HG02763 (cell line): ENCODE results near the gene OTULIN.

ENCODE experiments used
- ATAC-seq: cut with Tn5 transposase; IDR thresholded peaks from one replicate; pipeline ENCODE4 v1.9.1; 2021; ENCODE audit warnings: mild to moderate bottlenecking, moderate library complexity; ENCODE audit not compliant: unreplicated experiment

Gene OTULIN

DNA sequence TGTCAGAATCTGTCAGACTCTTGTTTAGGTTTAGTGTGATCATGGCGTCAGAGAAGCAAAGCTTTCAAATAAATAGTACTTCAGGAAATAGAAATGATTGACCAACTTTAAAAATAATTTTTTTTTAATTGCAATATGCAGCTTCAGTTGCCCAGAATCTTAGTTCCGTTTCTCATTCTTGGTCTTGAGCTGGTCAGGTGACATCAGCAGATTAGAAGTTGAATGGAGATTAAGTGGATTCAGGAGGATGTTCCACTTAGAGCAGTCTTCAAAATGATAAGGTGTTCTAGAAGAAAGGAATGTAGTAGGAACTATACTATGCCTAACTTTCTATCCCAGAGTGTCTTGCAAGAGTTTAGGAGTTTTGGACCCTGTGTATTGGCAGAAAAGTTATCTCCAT, 30.6 kb downstream of the OTULIN start:
- no peak for ATAC-seq

DNA sequence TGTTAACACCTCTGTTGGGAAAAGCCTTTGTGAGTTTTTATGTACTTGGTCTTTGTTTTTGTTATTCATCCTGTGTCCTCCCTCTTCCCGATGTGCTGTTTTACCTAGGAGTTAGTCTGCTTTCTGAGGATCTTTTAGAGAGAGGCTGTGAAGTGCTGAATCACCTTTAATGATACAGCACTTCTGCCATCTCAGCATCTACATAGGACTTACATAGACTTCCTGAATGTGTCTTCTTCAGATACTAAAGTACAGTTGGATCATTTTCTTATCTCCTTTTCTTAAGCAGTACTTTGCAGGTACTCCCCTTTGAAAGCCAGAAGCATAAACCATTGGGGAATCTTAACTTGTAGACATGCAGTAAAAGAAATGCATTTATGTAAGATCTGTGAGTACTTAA, 31.5 kb downstream of the OTULIN start:
- ATAC-seq: no peak

DNA sequence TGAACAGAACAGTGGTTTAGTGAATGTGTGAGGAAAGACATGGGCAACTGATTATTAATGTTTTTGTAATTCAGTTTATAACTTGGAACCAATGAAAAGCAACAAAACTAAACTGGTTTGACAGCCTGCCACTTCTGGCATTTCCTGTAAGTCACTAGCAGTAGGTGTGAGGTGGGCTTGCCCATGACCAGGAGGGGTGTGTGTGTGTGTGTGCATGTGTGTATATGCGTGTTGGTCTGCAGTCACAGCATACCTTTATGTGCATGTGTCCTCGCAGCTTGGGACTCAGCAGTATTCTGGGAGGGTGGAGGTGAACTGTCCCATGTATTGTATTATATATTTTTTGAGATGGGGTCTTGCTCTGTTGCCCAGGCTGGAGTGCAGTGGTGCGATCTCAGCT, 32.3 kb downstream of the OTULIN start:
- ATAC-seq: no peak

DNA sequence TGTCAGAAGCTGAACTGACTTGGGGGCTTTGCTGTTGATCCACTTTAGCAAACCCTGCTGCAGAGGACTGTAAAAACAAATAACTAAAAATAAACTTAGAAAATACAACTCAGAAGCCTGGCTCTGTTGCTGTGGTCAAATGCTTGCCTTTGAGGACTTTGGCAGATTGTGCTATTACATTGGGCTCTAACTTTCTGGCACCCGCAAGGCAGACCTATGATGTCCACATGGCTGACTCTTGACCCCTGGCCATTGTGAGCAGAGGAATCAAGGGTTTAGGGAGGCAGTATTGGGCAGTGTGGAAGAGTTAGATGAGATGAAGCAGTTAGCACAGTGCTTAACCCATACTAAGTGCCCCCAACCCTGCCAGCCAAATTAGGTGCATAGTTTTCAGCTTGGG, 34.0 kb downstream of the OTULIN start:
- no peak for ATAC-seq

DNA sequence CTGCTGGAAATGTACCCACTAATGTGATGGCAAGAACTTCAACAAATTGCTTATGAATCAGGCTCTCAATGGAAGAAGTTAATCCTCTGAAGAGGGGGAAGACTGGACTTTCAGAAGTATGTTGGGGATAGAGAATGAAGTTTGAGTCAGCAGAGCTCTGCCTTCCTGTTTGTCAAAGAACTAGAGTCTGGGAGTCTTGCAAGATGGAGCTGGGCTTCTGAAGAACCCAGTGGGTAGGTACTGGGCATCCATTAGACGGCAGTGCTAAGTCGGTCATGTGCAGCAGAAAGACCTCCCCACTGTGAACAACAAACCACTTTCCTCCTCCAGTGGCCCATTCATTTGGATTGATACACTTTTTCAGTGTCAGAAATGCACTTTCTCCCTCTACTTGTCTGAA, 34.6 kb downstream of the OTULIN start:
- no peak for ATAC-seq

DNA sequence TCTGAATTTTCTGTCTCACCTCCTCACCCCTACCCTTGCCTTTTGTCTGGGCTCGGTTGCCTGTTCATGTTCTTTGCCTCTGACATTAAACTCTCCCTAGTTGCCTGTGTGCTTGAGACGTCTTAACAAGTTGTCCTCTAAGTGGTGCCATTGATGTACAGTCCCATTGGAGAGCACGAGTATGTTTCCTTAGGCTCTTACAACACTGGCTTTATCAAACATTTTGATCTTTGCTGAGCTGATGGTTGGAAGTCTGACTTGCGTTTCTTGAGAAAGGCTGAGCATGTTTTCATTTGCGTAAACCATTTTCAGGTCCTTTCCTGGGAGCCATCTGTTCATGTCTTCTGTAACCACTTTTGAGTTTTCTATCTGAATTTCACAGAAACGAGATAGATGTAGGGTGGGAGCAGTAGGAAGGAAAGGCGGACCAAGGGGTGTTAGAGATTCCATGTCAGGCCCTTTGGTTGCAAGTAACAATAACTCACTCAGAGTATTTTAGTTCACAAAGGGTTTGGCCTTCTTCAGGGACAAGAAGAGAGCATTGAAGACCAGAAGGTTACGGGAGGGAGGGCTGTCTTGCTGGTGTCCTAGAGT, 35.4 kb downstream of the OTULIN start:
- no peak for ATAC-seq

DNA sequence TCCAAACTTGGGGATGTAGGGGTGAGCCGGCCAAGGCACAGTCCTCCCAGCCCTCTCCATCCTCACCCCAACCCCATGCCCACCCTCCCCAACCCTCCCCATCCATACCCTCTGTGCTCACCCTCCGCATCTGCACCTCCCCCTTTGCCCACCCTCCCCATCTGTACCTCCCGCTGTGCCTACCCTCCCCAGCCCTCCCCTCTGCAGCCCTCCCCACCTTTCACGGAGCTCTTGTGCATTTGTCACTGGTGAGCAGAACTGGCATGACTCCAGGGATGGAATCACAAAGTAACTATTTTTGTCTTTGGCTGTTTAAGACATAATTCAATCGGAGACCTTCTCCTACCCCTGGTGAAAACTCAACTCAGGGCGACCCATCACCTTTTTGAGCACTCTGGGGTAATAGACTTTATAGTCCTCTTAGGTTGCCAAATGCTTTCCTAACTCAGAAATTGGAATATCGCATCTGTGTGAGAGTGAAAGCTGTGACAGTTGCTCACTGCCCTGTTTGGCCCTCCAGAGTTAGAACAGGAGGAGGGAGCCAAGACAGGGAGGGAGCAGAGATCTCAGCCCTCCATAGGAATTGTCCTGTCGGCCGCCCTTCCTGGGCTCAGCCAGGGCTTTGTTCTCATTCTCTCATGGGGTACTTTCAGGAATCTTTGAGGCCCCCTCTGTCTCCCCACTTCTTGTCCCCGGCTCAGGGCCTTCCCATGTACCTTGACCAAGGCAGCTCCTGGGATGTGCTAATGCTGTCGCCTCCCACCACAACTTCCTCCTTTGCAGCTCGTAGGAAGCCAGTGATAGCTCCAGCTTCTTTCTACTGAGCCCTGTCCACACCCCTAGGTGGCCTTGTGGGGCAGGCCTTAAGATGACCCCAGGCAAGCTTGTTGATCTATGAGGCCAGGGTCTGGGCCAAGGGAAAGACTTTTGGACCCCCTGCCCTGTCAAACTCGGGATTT, 36.2 kb downstream of the OTULIN start:
- ATAC-seq: no peak

DNA sequence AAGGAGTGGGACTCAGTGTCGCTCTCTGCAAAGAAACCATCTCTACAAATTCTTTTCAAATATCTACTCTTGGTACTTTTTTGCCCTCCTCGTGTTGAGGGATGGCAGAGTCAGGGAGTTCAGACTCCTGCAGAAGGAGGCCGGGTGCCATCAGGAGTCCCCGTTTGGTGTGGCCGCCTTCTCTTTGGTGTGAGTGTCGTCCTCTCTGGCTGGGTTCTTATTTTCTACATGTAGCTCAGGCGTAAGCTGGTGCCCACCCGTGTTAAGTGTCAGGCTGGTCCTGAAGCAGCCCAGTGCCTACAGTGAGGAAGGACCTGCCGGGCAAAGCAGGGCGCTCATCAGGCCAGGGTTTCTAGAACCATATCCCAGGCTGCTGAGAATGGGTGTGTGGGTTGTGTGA, 37.0 kb downstream of the OTULIN start:
- ATAC-seq: no peak

DNA sequence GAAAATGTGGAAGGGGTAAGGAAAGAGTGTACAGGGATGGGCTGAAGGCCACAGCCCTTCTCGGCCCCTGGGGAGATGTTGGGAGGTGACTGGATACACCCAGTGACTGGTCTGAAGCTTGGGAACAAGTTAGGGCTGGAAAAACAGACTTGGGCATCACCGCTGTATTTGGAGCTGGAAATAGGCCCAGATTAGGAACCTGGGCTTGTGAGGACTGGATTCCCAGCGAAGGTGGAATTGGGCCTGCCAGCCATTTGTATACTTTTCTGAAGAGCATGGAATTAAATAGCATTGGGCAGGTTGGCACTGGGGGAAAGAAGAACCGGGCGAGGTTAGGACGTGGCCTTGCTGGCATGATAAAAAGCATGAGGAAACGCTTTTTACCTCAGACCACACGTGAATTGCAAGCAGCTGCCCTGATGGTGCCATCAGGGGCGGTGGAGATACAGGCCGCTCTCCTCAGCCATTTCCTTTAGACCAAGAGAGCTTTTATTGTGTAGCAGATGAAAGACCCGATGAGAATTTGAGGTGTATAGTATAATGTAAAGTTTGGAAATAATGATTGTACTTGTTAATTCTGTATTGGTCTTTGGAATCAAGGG, 37.8 kb downstream of the OTULIN start:
- no peak for ATAC-seq

DNA sequence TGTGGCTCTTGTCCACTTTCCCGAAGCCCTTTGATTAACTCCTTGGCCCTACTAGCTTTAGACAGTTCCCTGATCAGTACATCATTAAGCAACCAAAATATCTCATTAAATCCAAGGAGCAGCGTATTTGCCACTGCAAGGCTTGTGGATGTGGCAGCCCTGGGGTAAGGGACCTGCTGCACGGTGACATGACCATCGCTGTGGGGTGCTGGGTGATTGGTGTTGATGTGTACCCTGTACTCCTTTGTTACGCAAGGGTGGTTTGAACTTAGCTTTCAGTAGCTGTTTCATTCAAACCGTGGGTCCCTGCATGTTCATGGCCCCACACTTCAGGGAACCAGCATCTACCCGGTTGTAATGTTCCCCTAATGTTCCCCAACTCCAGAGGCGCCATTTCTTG, 41.0 kb downstream of the OTULIN start:
- ATAC-seq: no peak

DNA sequence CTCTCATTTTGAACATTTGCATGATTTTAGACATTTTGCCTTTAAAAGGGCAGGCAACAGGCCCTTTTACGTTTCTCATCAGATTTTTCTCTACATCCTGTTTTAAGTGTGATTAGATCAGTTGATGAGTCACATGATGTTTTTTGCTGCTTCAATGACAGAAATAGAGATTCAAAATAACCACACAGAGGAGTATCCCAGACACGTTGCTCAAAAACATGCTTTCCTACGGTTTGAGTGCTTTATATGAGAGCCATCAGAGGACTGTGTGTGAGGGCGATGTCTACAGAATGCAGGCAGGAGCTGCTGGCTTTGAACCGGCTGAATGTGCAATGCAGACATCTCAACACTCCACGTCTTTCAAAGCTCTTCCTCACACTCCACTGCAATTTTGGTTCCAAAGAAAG, 42.1 kb downstream of the OTULIN start:
- no peak for ATAC-seq

DNA sequence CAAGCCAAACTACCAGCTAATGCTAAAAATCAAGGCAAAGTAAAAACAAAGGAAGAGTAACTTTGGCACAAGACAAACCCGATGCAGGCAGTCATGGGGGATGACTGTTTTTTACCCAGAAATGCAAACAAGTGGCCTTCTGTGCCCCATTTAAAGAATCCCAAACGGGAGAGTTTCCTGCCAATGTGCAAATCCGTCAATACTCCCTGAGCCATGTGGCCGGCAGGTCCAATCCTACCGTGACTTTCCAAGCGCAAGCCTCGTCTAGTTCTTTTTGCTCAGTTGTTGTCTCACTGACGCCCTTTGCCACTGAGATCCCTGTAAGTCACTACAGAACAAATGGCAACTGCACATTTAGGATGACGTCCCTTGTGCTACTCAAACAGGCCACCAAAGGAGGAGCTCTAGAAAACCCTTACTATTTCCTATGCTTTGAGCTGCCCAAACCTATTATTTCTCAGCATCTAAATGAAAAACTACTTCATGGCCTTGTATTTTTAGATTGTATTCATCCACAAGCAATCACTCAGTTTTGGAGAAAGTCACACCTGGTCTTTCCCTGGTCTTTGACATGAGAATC, 43.4 kb downstream of the OTULIN start:
- ATAC-seq: no peak

DNA sequence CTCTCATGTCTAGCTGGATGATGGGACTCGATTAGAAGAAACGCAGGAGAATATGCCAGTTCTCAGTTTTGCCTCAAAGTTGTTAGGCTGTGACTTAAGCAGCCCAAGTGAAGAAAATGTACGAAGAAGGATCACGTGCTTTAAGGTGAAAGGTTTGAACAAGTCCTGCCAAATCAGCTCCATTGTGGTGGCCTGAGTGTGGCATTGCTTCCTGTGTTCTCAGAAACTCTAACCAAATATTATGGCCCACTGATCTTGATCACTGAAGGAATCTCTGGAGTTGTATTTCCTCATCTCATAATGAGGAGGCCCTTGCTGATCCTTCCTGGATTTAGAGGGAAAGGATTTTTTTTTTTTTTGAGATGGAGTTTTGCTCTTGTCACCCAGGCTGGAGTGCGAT, 44.0 kb downstream of the OTULIN start:
- no peak for ATAC-seq

DNA sequence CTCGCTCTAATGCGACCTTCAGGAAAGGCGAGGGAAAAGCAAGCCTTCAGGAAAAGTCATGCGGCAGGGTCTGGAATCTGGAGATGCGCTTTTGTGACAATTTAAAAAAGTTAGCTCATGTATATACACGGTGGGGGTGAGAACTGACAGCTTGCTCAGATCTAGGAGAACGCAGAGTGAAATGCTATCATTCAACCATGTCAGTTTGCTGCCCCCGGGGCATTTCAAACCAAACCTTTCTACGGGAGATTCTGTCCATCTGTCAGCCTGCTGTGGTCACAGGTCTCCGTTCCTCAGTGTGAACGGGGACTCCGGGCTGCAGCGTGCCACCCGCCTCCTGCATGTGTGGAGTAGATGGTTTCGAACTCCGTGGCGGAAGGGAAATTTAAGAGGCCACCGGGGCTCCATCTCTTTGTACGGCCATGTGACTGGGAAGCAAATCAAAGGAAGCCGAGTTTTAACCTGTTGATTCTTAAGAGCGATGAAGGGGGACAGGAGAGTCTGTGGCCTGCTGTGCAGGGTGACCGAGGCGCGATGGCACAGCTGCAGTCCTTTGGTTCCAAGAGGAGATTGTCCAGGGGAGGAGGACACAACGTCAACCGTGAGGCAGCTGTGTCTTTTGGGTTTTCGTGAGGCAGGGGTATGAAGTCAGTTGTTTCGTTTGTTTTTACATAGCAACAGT, 45.9 kb downstream of the OTULIN start:
- ATAC-seq: no peak

DNA sequence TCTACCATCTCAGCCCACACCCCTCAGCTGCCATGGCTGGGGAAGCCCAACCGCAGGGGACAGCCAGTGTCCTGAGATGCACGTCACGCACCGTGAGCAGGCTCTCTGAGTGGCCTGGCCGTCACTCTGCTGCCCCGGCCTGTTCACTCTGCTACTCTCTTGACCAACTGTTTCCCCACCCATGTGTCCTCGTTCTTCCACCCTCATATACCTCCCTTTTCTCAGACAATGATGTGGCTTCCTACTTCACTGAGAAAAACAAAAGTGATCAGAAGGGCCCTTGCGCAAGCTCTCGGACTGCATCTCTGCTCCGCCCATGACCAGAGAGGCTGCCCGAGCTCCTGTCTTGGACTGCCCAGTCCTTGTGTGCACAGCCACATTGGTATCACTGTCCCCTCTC, 47.6 kb downstream of the OTULIN start:
- ATAC-seq: no peak

DNA sequence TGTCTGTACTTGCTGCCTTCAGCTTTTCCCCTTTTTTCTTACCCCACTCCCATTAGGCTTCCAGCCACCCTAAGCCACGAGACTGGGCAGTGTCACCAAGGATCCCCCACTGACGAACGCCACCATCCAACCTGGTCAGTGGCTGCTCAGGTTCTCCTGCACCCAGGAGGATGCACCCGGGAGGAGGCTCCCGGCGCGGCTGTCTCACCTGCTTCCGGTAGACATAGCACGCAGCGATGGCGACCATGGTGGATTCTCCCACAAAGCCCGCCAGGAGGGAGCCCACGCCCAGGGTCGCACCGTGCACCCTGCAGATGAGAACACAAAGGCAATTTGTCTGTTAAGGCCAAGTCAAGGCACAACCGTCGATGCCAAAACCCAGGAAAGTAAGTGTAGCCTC, 48.1 kb downstream of the OTULIN start:
- no peak for ATAC-seq

DNA sequence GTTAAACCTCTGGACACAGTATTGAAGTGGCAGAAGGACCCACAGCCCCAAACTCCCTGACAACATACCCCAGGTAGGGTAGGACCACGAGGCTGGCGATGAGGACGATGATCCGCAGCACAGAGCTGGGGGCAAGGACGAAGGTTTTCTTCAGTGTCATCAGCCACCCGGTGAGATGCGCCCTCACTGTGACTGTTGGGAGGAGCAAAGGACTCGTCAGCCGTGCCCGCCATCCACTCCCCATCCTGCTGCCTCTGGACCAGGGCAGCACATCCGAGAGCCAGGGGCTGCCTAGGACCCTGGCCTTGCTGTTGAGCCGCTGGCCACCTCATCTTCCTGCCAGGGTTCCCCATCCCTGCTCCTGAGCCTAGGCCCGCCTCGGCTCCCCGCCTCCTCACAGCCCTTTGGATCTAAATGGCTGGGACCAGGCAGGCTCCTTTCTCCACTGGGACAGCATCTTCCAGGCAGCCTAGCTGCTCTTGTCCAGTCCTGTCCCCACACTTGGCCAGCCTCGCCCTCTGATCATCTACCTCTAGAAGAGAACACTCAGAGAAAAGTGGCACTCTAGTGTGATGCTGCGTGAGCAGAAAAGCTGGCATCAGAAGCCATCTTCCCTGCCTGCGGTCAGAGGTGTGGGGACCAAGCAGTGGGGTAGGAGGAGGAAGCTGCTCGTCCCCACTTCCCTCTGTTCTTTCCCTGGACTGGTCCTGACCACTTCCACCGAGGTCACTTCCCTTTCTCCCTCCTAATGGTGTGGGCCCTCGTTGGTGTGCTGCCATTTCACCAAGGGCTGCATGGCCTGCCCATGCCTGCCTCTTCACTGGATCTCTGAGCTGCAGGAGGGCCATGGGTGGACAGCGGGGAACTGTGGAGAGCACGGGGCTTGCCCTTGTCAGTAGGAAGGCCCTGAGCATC, 49.2 kb downstream of the OTULIN start:
- ATAC-seq: no peak

DNA sequence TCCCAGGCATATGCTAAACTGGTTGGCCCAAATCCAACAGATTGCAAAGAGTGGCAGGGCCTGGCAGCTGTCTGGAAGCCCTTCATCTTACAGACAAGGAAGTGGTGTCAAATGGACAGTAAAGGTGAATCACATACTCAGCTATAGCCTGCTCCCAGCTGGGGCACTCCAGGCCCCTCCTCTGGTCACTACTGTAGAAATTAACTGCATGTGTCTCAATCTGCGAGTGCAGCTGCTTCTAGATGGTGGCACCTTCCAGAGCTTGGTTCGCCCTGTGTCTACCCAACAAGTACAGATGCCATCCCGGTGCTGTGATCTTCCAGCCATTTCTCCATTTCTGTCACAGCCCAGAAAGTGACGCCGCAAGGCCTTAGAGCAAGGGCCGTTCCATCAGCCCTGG, 50.2 kb downstream of the OTULIN start:
- ATAC-seq: no peak

DNA sequence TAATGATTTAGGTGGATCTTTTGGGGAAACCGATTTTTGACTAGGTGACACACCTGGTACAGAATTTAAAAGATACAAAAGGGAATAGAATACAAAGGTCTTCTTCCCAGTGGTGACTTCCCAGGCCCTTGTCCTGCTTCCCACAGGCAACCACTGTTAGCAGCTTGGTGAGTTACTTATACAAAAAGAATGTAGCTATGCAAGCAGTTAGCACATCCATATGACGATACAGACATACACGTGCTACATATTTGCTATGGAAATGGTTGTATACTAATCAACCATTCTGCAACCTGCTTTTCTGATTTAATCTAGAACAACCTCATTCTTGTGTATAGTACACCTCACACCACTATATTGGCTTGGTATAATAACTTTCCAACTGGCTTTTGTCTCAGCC, 51.0 kb downstream of the OTULIN start:
- ATAC-seq: no peak
